HepG2 (cell line): ENCODE results near the gene ANP32B. TPM values are rescaled to one million over a fixed set of nuclear protein-coding genes. Genes with fewer than 3 reads are reported as not detected.
"Not testable (repeated sequence)": the region's sequence is repeated elsewhere in the genome, so short reads cannot be mapped to it uniquely, and the experiment has no call there.

ENCODE experiments used
- ATAC-seq: fragments of 200-7000 bp; cut with Tn5 transposase; 3 replicates; pipeline ENCODE4 v1.9.1; 2020; ENCODE audit warnings: mild to moderate bottlenecking, moderate library complexity
- BruUV-seq: library from RNA; stranded (reverse); fragments of 400-500 nt; replicated peaks from 2 replicates; lab custom pipeline; 2021; lab: Mats Ljungman, UMichigan
- CTCF ChIA-PET: fragments of 300-600 bp; formaldehyde crosslinking; extraction: SDS; loops from one replicate; lab custom pipeline; 2021; ENCODE audit warnings: low total read pairs, inconsistent platforms, low intra/inter-chr PET ratio; lab: Yijun Ruan, JAX
- POLR2A ChIA-PET: fragments of 350-600 bp; sonication (Branson Sonifier 250); formaldehyde crosslinking; loops from one replicate; lab custom pipeline; 2020; ENCODE audit warnings: antibody characterized with exemption, inconsistent platforms; lab: Yijun Ruan, JAX
- DNase-seq: peaks from one replicate; pipeline ENCODE4 v3.0.0-alpha.2; 2015; ENCODE audit warnings: low spot score
- FAIRE-seq: peaks from 3 replicates; lab custom pipeline; 2011; peaks lifted over from hg19 to GRCh38; lab: Jason Lieb, UNC
- H2AFZ ChIP-seq: one replicate; pipeline ENCODE4 v1.6.1; 2011; ENCODE audit warnings: low read length, inconsistent platforms
- H3K27ac ChIP-seq: fragments of 300-600 bp; 3 replicates; pipeline ENCODE4 v1.8.0; 2011; ENCODE audit warnings: mixed run types, mild to moderate bottlenecking, mixed read lengths, low read length, inconsistent platforms; ENCODE audit not compliant: insufficient read depth; ENCODE audit errors: extremely low read length
- H3K27me3 ChIP-seq, 2 experiments: fragments of 200-600 bp in 1 of 2; 2 replicates in 1 of 2; 3 replicates in 1 of 2; pipeline versions ENCODE4 v1.6.0 to v1.8.0; 2011; ENCODE audit warnings: low read length in 2 of 2, mild to moderate bottlenecking in 2 of 2, moderate library complexity in 2 of 2, inconsistent platforms in 1 of 2; ENCODE audit not compliant: insufficient read depth in 2 of 2, control insufficient read depth in 1 of 2
- H3K36me3 ChIP-seq, 2 experiments: fragments of 200-600 bp in 1 of 2; replicated peaks in 1 of 2; 2 replicates in 1 of 2; 3 replicates in 1 of 2; pipeline versions ENCODE4 v1.5.1 to v1.8.0; 2011; ENCODE audit warnings: low read length in 2 of 2, inconsistent platforms in 1 of 2; ENCODE audit not compliant: insufficient read depth in 2 of 2, control insufficient read depth in 1 of 2
- H3K4me1 ChIP-seq: 2 replicates; pipeline ENCODE4 v1.5.1; 2012; ENCODE audit warnings: low read length, inconsistent platforms; ENCODE audit not compliant: insufficient read depth
- H3K4me2 ChIP-seq: 2 replicates; pipeline ENCODE4 v1.6.0; 2011; ENCODE audit warnings: low read depth, low read length, inconsistent platforms
- H3K4me3 ChIP-seq, 3 experiments: fragments of 200-600 bp in 1 of 3; sonication (generic), shearing (Covaris generic) in 1 of 3; replicated peaks in 1 of 3; 2 replicates each; pipeline ENCODE4 v1.5.1; 2011 to 2016; ENCODE audit warnings: low read length in 3 of 3, inconsistent platforms in 2 of 3, low read depth in 2 of 3, mild to moderate bottlenecking in 2 of 3, control low read depth in 1 of 3, mixed read lengths in 1 of 3; ENCODE audit not compliant: insufficient read depth in 1 of 3
- H3K79me2 ChIP-seq: one replicate; pipeline ENCODE4 v1.6.1; 2011; ENCODE audit warnings: low read length, inconsistent platforms; ENCODE audit not compliant: insufficient read depth
- H3K9ac ChIP-seq: 2 replicates; pipeline ENCODE4 v1.6.0; 2011; ENCODE audit warnings: mild to moderate bottlenecking, low read depth, low read length, inconsistent platforms; ENCODE audit not compliant: insufficient read depth
- H3K9me3 ChIP-seq: 2 replicates; pipeline ENCODE4 v1.5.1; 2012; ENCODE audit warnings: mild to moderate bottlenecking, low read length
- H4K20me1 ChIP-seq: 2 replicates; pipeline ENCODE4 v1.6.0; 2011; ENCODE audit warnings: inconsistent platforms, mild to moderate bottlenecking, low read length, moderate library complexity; ENCODE audit not compliant: insufficient read depth
- ARNT2 ChIP-seq: sonication (generic); formaldehyde crosslinking; IDR thresholded peaks from 2 replicates; pipeline ENCODE4 v1.8.0; 2022; ENCODE audit warnings: mild to moderate bottlenecking, low read depth, missing genetic modification reagents, moderate library complexity
- CBX1 ChIP-seq: IDR thresholded peaks from one replicate; pipeline ENCODE4 v1.6.1; 2016; ENCODE audit warnings: antibody characterized with exemption, low read depth
- HMGXB3 ChIP-seq: sonication (generic); formaldehyde crosslinking; IDR thresholded peaks from 2 replicates; pipeline ENCODE4 v1.4.0; 2020; ENCODE audit warnings: missing genetic modification reagents, borderline replicate concordance
- RARG ChIP-seq: sonication (generic); formaldehyde crosslinking; IDR thresholded peaks from 2 replicates; pipeline ENCODE4 v1.4.0; 2020; ENCODE audit warnings: low read depth, mild to moderate bottlenecking, missing genetic modification reagents
- SRSF9 ChIP-seq: fragments of 200-400 bp; formaldehyde crosslinking; IDR thresholded peaks from 2 replicates; pipeline ENCODE4 v1.6.1; 2018; ENCODE audit warnings: borderline replicate concordance, mild to moderate bottlenecking, low read depth, low read length; ENCODE audit not compliant: insufficient read depth, poor library complexity, severe bottlenecking
- TCF12 ChIP-seq, 2 experiments: fragments of 450-650 bp in 1 of 2; sonication (generic) in 1 of 2; formaldehyde crosslinking in 1 of 2; IDR thresholded peaks; 2 replicates each; pipeline versions ENCODE4 v1.6.1 to v1.8.0; 2017 to 2022; ENCODE audit warnings: antibody characterized with exemption in 1 of 2, mild to moderate bottlenecking in 1 of 2, missing genetic modification reagents in 1 of 2, moderate library complexity in 1 of 2
- ZNF138 ChIP-seq: sonication (generic); formaldehyde crosslinking; IDR thresholded peaks from 2 replicates; pipeline ENCODE4 v1.5.0; 2020; ENCODE audit warnings: mild to moderate bottlenecking, low read depth, missing genetic modification reagents
- ZNF253 ChIP-seq: sonication (generic); formaldehyde crosslinking; IDR thresholded peaks from 2 replicates; pipeline ENCODE4 v1.8.0; 2022; ENCODE audit warnings: mild to moderate bottlenecking, missing genetic modification reagents, borderline replicate concordance
- ZNF530 ChIP-seq: sonication (generic); formaldehyde crosslinking; IDR thresholded peaks from 2 replicates; pipeline ENCODE4 v1.5.0; 2020; ENCODE audit warnings: low read depth, mild to moderate bottlenecking, missing genetic modification reagents
- ZNF547 ChIP-seq: sonication (generic); formaldehyde crosslinking; IDR thresholded peaks from 2 replicates; pipeline ENCODE4 v1.5.1; 2020; ENCODE audit warnings: mild to moderate bottlenecking, missing genetic modification reagents
- WGBS: methylation state at CpG from one replicate; pipeline ENCODE4 v1.1.6; 2017; ENCODE audit warnings: low lambda C conversion rate; 5-methylcytosine and 5-hydroxymethylcytosine counted together
- in situ Hi-C: cut with HindIII; loops from 2 replicates; pipeline ENCODE4 v1.10.0; 2017; ENCODE audit warnings: low pct_unique_long_range_greater_than_20kb; ENCODE audit not compliant: extremely low pct_ligation_motif_present
- intact Hi-C: fragments of 100-400 bp; cut with micrococcal nuclease; formaldehyde crosslinking; loops from one replicate; pipeline ENCODE4 v1.10.0; 2022; ENCODE audit not compliant: unreplicated experiment
- polyA plus RNA-seq, 8 experiments: library from polyadenylated mRNA; depleted of rRNA in 3 of 8; stranded (reverse) in 7 of 8; unstranded in 1 of 8; fragments of >200 nt; fragmentation: Illumina TruSeq in 4 of 8; extraction: Trizol in 4 of 8; gene quantifications; 2 replicates each; pipeline versions ENCODE4 v1.2.1 to v1.2.3, GENCODE V29; 2011 to 2016; ENCODE audit warnings: low read depth in 4 of 8, missing spikeins in 1 of 8, mixed read lengths in 1 of 8; ENCODE audit not compliant: insufficient read depth in 1 of 8
- total RNA-seq, 5 experiments: library from RNA; depleted of rRNA; stranded (reverse); fragments of >200 nt; fragmentation: Illumina TruSeq; extraction: Trizol; gene quantifications; 2 replicates each; pipeline ENCODE4 v1.2.3, GENCODE V29; 2016; ENCODE audit warnings: low read depth in 1 of 5
- TF ChIP-seq, protein P1 (sequence below): sonication (generic); formaldehyde crosslinking; IDR thresholded peaks from 2 replicates; pipeline ENCODE4 v1.8.1; 2023; ENCODE audit warnings: missing genetic modification reagents, inconsistent platforms, borderline replicate concordance

The ANP32B gene
- total and polyA plus RNA-seq, 2 of the 13 experiments (the other 11 are each of a cell fraction or from before 2014, with no cell fraction given), result 22.1 to 37.5 TPM

DNA sequence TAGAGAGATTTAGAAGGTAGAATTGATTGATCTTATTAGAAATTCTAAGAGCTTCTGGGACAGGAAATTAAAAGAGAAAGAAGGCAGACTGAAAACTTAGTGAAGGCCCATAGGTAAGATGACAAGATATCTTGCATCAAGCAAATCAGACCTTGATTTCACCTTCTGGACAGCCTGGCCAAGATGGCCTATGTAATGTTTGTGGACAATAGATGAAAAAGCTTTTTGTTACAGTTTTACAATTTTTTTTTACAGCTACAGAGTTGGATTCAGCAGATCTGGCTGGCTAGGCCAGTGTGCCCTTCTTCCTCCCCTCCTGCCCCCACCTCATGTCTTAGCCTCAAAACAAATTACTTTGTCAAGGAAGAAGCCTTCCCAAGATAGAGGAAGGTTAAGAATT is 23.6 kb upstream of the ANP32B start:
- peaks cover 0 to 22% of the 10 kb centered on the region in 2 experiments; a peak in 2 of 5 replicates for H3K27me3 ChIP-seq
- intact Hi-C loops, result no loop called here
- H3K36me3 ChIP-seq, result no peaks in the 10 kb centered on the region
- no peak overlapping the region for H3K4me2 ChIP-seq
- no peak for FAIRE-seq
- H3K27ac ChIP-seq, result no peak overlapping the region
- H3K9me3 ChIP-seq, result no peaks in the 10 kb centered on the region
- CTCF ChIA-PET, result no interaction called here
- ATAC-seq, result no peak
- no TSS peak for BruUV-seq
- POLR2A ChIA-PET, result interaction anchor here (1.3 kb wide), 1 partner anchor 37 kb away, joined by 4 read pairs; the partner anchor contains the start of gene TRMO
- TF ChIP-seq ARNT2 (no peak), TCF12 (IDR thresholded peaks at IDR 0.05) (no peak), TCF12 (CRISPR knock-in tag; IDR thresholded peaks at IDR 0.05) (no peak), ZNF530 (CRISPR knock-in tag) (no peak), ZNF253 (no peak), HMGXB3 (no peak), ZNF547 (no peak), CBX1 (no peak), RARG (no peak), SRSF9 (no peak), ZNF138 (CRISPR knock-in tag) (no peak)
- TF ChIP-seq, protein P1, sequence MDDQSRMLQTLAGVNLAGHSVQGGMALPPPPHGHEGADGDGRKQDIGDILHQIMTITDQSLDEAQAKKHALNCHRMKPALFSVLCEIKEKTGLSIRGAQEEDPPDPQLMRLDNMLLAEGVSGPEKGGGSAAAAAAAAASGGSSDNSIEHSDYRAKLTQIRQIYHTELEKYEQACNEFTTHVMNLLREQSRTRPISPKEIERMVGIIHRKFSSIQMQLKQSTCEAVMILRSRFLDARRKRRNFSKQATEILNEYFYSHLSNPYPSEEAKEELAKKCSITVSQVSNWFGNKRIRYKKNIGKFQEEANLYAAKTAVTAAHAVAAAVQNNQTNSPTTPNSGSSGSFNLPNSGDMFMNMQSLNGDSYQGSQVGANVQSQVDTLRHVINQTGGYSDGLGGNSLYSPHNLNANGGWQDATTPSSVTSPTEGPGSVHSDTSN (CRISPR knock-in tag), result no peak
- no peaks in the 10 kb centered on the region for H3K79me2 ChIP-seq
- H2AFZ ChIP-seq, result no peak overlapping the region
- H3K4me1 ChIP-seq, result no peaks in the 10 kb centered on the region
- no peak for DNase-seq
- H4K20me1 ChIP-seq, result no peaks in the 10 kb centered on the region
- no peak overlapping the region for H3K4me3 ChIP-seq
- in situ Hi-C loops, result no loop called here
- no peak overlapping the region for H3K9ac ChIP-seq

- intact Hi-C loops, H3K9me3 ChIP-seq, POLR2A ChIA-PET, H4K20me1 ChIP-seq, H3K4me3 ChIP-seq, H3K27ac ChIP-seq, in situ Hi-C loops, H3K36me3 ChIP-seq, H3K79me2 ChIP-seq, DNase-seq, CTCF ChIA-PET, ATAC-seq, H2AFZ ChIP-seq, H3K9ac ChIP-seq, H3K4me1 ChIP-seq, FAIRE-seq, H3K4me2 ChIP-seq, BruUV-seq: not testable (repeated sequence)
- WGBS, result 37% methylated on average over 9 of the region's 9 CpGs
- H3K27me3 ChIP-seq, result peaks cover 0 to 26% of the 10 kb centered on the region in 2 experiments; a peak in 2 of 5 replicates
Measured at GRCh38 chr9:97960678-97961328, 22.3 kb upstream of the ANP32B start.
